ENCODE measurements around the gene SFTPD. TPM values are rescaled to one million over a fixed set of nuclear protein-coding genes. Genes with fewer than 3 reads are reported as not detected.

Gene SFTPD
- not detected in 2 replicates for total RNA-seq (2013; cell fraction: nucleolus; rRNA removed)
- total RNA-seq (2014; rRNA removed) (not detected in 2 replicates), total RNA-seq (2014; rRNA removed; fragmentation: Illumina TruSeq; extraction: Trizol) (not detected in 2 replicates), total RNA-seq (2021) (0.24 and 0.31 TPM in 2 replicates), polyA plus RNA-seq (2011; rRNA removed) (not detected in 2 replicates), polyA plus RNA-seq (2014; fragmentation: Illumina TruSeq; extraction: Trizol) (not detected in 2 replicates), polyA plus RNA-seq (2014; fragmentation: Nextera tagmentation; extraction: Ambion mirVana) (not detected), polyA plus RNA-seq (2014; rRNA removed) (not detected in 2 replicates), polyA plus RNA-seq (2016; fragmentation: Nextera tagmentation; extraction: Ambion mirVana) (not detected), polyA minus RNA-seq (2011; rRNA and poly(A)+ RNA removed) (not detected in 2 replicates), Bru-seq, nascent RNA (not detected), BruChase-seq, experiment 1, labeled RNA remaining after a 6-hour chase (percentile 12 among the genes with signal in this experiment), BruChase-seq, experiment 2, labeled RNA remaining after a 2-hour chase (not detected)
- not detected for polyA plus RNA-seq (2011; ENCODE audit: low read depth)
- polyA plus RNA-seq (2011; cell fraction: cytosol; rRNA removed) = not detected in 2 replicates
- not detected in 2 replicates for polyA plus RNA-seq (2011; cell fraction: nucleus; rRNA removed)
- polyA plus RNA-seq (2012) = not detected in 2 replicates
- not detected in 2 replicates for polyA minus RNA-seq (2011; cell fraction: cytosol; rRNA and poly(A)+ RNA removed)
- polyA minus RNA-seq (2011; cell fraction: nucleus; rRNA and poly(A)+ RNA removed) = not detected in 2 replicates
- long read RNA-seq, experiment 1 = 0 reads
- long read RNA-seq, experiment 2 = 0 reads

DNA sequence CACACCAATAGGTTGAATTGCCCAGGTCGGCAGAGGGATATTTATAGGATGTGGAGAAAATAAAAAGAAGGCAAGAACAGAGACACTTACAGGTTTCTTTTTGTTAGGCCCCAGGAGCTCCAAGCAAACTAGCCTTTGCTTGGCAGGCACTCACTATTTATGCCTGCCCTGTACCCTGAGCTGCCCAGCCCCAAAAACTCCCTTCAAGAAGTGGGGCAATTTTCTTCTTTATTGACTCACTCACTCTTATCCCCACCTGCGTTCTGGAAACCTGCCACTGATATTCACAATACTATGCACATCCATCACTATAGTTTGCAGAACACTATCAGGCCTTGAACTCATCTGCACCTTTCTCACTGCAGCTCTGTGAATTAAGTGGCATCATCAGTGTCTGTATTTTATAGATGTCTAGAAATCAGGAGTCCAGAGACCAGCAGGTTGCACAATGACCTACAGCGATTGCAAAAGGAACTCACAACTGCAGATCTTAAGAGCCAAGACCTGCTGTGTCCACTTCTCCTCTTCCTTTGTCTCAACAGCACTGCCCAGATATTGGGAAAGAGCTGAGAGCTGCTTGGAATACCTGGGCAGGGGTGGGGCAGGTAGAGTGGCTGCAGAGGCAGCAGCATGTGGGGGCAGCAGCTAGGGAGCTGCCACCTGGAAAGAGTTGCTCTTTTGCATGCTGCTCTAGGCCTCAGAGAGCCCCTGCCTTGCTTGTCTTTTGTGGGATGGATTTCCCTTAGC, at the start of gene SFTPD:
Gene SFTPD (minus strand): TSS at position 130 of the 747 bp plus-strand sequence. CDS start 2,446 bp downstream, outside the sequence.
- POLR2A ChIA-PET = no interaction called here
- BruUV-seq (replicated peaks) = no TSS peak
- in situ Hi-C loops (cut with MboI) (loop anchor here (25.0 kb wide), 1 partner anchor 162 kb away; no protein-coding TSS in a partner anchor), intact Hi-C loops (cut with micrococcal nuclease; ENCODE audit: unreplicated experiment) (no loop called here)
- Histone ChIP-seq H3K4me2 (ENCODE audit: control insufficient read depth, insufficient read depth) (no peak within 1 kb of the TSS), H3K9ac (ENCODE audit: control insufficient read depth, insufficient read depth, low read length) (no peak within 1 kb of the TSS), H3K36me3 (ENCODE audit: control insufficient read depth in 2 of 2, insufficient read depth in 2 of 2, low read length in 1 of 2) (no peaks in the 10 kb centered on the region), H3K4me3 (no peak within 1 kb of the TSS), H3K27ac (ENCODE audit: control insufficient read depth, insufficient read depth) (no peak within 1 kb of the TSS), H3K9me3 (replicated peaks; ENCODE audit: control insufficient read depth, insufficient read depth, low read length) (no peaks in the 10 kb centered on the region; the same call in 2 of the 3 replicates), H3K79me2 (ENCODE audit: control insufficient read depth, insufficient read depth, low read length) (no peaks in the 10 kb centered on the region), H2AFZ (ENCODE audit: control insufficient read depth, low read depth, low read length) (no peak within 1 kb of the TSS), H3K4me1 (ENCODE audit: control insufficient read depth, insufficient read depth, low read length) (no peaks in the 10 kb centered on the region), H3K27me3 (replicated peaks in 1 of 2; ENCODE audit: control insufficient read depth in 2 of 2, insufficient read depth in 2 of 2, low read length in 1 of 2) (no peaks in the 10 kb centered on the region; a peak in 3 of 4 replicates), H4K20me1 (ENCODE audit: control insufficient read depth, insufficient read depth) (no peaks in the 10 kb centered on the region)
- CTCF ChIA-PET = no interaction called here
- 27% methylated on average over 3 of the region's 3 CpGs for WGBS (ENCODE audit: insufficient coverage, insufficient replicate concordance, low lambda C conversion rate, missing lambda C conversion rate)
- DNase-seq (ENCODE audit: low read depth, low spot score) (no peak), FAIRE-seq (no peak), ATAC-seq (no peak)
- SMC1A ChIA-PET (ENCODE audit: uncharacterized antibody, unreplicated experiment) = no interaction called here
- RAD21 ChIA-PET (ENCODE audit: unreplicated experiment) = no interaction called here
- TF ChIP-seq, protein P1, sequence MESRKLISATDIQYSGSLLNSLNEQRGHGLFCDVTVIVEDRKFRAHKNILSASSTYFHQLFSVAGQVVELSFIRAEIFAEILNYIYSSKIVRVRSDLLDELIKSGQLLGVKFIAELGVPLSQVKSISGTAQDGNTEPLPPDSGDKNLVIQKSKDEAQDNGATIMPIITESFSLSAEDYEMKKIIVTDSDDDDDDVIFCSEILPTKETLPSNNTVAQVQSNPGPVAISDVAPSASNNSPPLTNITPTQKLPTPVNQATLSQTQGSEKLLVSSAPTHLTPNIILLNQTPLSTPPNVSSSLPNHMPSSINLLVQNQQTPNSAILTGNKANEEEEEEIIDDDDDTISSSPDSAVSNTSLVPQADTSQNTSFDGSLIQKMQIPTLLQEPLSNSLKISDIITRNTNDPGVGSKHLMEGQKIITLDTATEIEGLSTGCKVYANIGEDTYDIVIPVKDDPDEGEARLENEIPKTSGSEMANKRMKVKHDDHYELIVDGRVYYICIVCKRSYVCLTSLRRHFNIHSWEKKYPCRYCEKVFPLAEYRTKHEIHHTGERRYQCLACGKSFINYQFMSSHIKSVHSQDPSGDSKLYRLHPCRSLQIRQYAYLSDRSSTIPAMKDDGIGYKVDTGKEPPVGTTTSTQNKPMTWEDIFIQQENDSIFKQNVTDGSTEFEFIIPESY (IDR thresholded peaks at IDR 0.05) = no peak
- TF ChIP-seq SIN3A (IDR thresholded peaks at IDR 0.05; ENCODE audit: low read depth, low read length) = no peak
- TF ChIP-seq STAT1 (conservative IDR thresholded peaks at IDR 0.05) = no peak
- no peak for TF ChIP-seq MYB (IDR thresholded peaks at IDR 0.05; ENCODE audit: borderline replicate concordance, low read depth, low read length)
- TF ChIP-seq, protein P2, sequence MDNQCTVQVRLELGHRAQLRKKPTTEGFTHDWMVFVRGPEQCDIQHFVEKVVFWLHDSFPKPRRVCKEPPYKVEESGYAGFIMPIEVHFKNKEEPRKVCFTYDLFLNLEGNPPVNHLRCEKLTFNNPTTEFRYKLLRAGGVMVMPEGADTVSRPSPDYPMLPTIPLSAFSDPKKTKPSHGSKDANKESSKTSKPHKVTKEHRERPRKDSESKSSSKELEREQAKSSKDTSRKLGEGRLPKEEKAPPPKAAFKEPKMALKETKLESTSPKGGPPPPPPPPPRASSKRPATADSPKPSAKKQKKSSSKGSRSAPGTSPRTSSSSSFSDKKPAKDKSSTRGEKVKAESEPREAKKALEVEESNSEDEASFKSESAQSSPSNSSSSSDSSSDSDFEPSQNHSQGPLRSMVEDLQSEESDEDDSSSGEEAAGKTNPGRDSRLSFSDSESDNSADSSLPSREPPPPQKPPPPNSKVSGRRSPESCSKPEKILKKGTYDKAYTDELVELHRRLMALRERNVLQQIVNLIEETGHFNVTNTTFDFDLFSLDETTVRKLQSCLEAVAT (IDR thresholded peaks at IDR 0.05) = no peak
- TF ChIP-seq, protein P3, sequence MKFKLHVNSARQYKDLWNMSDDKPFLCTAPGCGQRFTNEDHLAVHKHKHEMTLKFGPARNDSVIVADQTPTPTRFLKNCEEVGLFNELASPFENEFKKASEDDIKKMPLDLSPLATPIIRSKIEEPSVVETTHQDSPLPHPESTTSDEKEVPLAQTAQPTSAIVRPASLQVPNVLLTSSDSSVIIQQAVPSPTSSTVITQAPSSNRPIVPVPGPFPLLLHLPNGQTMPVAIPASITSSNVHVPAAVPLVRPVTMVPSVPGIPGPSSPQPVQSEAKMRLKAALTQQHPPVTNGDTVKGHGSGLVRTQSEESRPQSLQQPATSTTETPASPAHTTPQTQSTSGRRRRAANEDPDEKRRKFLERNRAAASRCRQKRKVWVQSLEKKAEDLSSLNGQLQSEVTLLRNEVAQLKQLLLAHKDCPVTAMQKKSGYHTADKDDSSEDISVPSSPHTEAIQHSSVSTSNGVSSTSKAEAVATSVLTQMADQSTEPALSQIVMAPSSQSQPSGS (IDR thresholded peaks at IDR 0.05; ENCODE audit: low read length) = no peak
- no peak for TF ChIP-seq PAX5 (IDR thresholded peaks at IDR 0.05; ENCODE audit: borderline replicate concordance, low read depth, low read length)
- TF ChIP-seq, protein P4, sequence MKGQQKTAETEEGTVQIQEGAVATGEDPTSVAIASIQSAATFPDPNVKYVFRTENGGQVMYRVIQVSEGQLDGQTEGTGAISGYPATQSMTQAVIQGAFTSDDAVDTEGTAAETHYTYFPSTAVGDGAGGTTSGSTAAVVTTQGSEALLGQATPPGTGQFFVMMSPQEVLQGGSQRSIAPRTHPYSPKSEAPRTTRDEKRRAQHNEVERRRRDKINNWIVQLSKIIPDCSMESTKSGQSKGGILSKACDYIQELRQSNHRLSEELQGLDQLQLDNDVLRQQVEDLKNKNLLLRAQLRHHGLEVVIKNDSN (IDR thresholded peaks at IDR 0.05; ENCODE audit: borderline replicate concordance, extremely low read length, insufficient read depth, low read depth, low read length) = no peak
- TF ChIP-seq, protein P5, sequence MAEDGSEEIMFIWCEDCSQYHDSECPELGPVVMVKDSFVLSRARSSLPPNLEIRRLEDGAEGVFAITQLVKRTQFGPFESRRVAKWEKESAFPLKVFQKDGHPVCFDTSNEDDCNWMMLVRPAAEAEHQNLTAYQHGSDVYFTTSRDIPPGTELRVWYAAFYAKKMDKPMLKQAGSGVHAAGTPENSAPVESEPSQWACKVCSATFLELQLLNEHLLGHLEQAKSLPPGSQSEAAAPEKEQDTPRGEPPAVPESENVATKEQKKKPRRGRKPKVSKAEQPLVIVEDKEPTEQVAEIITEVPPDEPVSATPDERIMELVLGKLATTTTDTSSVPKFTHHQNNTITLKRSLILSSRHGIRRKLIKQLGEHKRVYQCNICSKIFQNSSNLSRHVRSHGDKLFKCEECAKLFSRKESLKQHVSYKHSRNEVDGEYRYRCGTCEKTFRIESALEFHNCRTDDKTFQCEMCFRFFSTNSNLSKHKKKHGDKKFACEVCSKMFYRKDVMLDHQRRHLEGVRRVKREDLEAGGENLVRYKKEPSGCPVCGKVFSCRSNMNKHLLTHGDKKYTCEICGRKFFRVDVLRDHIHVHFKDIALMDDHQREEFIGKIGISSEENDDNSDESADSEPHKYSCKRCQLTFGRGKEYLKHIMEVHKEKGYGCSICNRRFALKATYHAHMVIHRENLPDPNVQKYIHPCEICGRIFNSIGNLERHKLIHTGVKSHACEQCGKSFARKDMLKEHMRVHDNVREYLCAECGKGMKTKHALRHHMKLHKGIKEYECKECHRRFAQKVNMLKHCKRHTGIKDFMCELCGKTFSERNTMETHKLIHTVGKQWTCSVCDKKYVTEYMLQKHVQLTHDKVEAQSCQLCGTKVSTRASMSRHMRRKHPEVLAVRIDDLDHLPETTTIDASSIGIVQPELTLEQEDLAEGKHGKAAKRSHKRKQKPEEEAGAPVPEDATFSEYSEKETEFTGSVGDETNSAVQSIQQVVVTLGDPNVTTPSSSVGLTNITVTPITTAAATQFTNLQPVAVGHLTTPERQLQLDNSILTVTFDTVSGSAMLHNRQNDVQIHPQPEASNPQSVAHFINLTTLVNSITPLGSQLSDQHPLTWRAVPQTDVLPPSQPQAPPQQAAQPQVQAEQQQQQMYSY (CRISPR knock-in tag; IDR thresholded peaks at IDR 0.05) = no peak
- no peak for TF ChIP-seq PAX8 (IDR thresholded peaks at IDR 0.05)
